Nasal cavity respiratory epithelium epithelial cell of viscerocranial mucosa (primary cell): Measurements from ENCODE around the gene MEI1. TPM values are rescaled to one million over a fixed set of nuclear protein-coding genes. Genes with fewer than 3 reads are reported as not detected.

ENCODE experiments used
- total RNA-seq: library from RNA; depleted of rRNA; stranded (reverse); fragments of >200 nt; gene quantifications from 2 replicates; pipeline ENCODE4 v1.2.3, GENCODE V29; 2014

Gene MEI1
- under 0.01 and 0.07 TPM in 2 replicates for total RNA-seq

GRCh38 chr22:41699264-41700107 is at the start of gene MEI1:
Gene MEI1, plus strand, starts transcription at chr22:41699503. Its CDS starts 36 bp downstream, at chr22:41699539.

GRCh38 chr22:41688365-41689211 is 10.7 kb upstream of the MEI1 start, which contains the start of gene SNU13:
Gene SNU13, minus strand, starts transcription at chr22:41688867. Its CDS starts 71 bp downstream, at chr22:41688796.

GRCh38 chr22:41800348-41801146 is 101.2 kb downstream of the MEI1 start, which contains the start of gene CCDC134:
Gene CCDC134, plus strand, starts transcription at chr22:41800679. Its CDS starts 8,212 bp downstream, at chr22:41808891.

GRCh38 chr22:41832553-41833368 is 133.5 kb downstream of the MEI1 start, which contains the start of gene SREBF2:
Gene SREBF2, plus strand, starts transcription at chr22:41833105. Its CDS starts 166 bp downstream, at chr22:41833271.

Other genes with a start within 250 kb of the MEI1 start
- 52.9 and 108 TPM in 2 replicates for gene PHF5A, start 230.8 kb upstream of the MEI1 start, total RNA-seq
- 82.4 and 122 TPM in 2 replicates for gene ACO2, start 230.4 kb upstream of the MEI1 start, total RNA-seq
- 15.4 and 26.3 TPM in 2 replicates for gene POLR3H, start 155.0 kb upstream of the MEI1 start, total RNA-seq
- gene CSDC2, start 138.5 kb upstream of the MEI1 start, total RNA-seq, result 0.07 TPM in 1 of 2 replicates, not detected in the other
- 14.6 and 20.8 TPM in 2 replicates for gene PMM1, start 109.7 kb upstream of the MEI1 start, total RNA-seq
- 15.4 and 31.9 TPM in 2 replicates for gene DESI1, start 78.5 kb upstream of the MEI1 start, total RNA-seq
- 240 and 243 TPM in 2 replicates for gene XRCC6, start 78.2 kb upstream of the MEI1 start, total RNA-seq
- gene SNU13, start 10.6 kb upstream of the MEI1 start, total RNA-seq, result 84.1 and 85.7 TPM in 2 replicates
- 7.2 and 9.3 TPM in 2 replicates for gene CCDC134, start 101.2 kb downstream of the MEI1 start, total RNA-seq
- gene SREBF2, start 133.6 kb downstream of the MEI1 start, total RNA-seq, result 66.3 and 178 TPM in 2 replicates
- gene SHISA8, start 215.6 kb downstream of the MEI1 start, total RNA-seq, result not detected in 2 replicates
- gene TNFRSF13C, start 227.3 kb downstream of the MEI1 start, total RNA-seq, result under 0.01 and 0.14 TPM in 2 replicates
- 1.2 and 1.7 TPM in 2 replicates for gene CENPM, start 247.6 kb downstream of the MEI1 start, total RNA-seq